HEK293T (cell line): Measurements from ENCODE around the gene TCOF1.

Experiments
- BHLHE40 ChIP-seq: fragments of 450-650 bp; IDR thresholded peaks from 2 replicates; pipeline ENCODE4 v1.6.1; 2016; ENCODE audit warnings: mild to moderate bottlenecking, moderate library complexity, borderline replicate concordance
- ELF4 ChIP-seq: fragments of 450-650 bp; IDR thresholded peaks from 2 replicates; pipeline ENCODE4 v1.6.1; 2017; ENCODE audit warnings: antibody characterized with exemption
- FOXA1 ChIP-seq: fragments of 450-650 bp; IDR thresholded peaks from 2 replicates; pipeline ENCODE4 v1.6.1; 2016; ENCODE audit warnings: mild to moderate bottlenecking
- FOXK2 ChIP-seq: fragments of 450-650 bp; IDR thresholded peaks from 2 replicates; pipeline ENCODE4 v1.6.1; 2016; ENCODE audit warnings: mild to moderate bottlenecking
- FOXM1 ChIP-seq: fragments of 450-650 bp; IDR thresholded peaks from 2 replicates; pipeline ENCODE4 v1.6.1; 2017; ENCODE audit warnings: mild to moderate bottlenecking, borderline replicate concordance
- L3MBTL2 ChIP-seq: fragments of 450-650 bp; conservative IDR thresholded peaks from 2 replicates; pipeline ENCODE4 v1.6.1; 2016; ENCODE audit warnings: mild to moderate bottlenecking
- LEF1 ChIP-seq: fragments of 450-650 bp; IDR thresholded peaks from 2 replicates; pipeline ENCODE4 v1.6.1; 2017; ENCODE audit warnings: mild to moderate bottlenecking, borderline replicate concordance
- NFRKB ChIP-seq: fragments of 450-650 bp; IDR thresholded peaks from 2 replicates; pipeline ENCODE4 v1.6.1; 2016; ENCODE audit warnings: mild to moderate bottlenecking, moderate library complexity
- SP1 ChIP-seq: fragments of 450-650 bp; IDR thresholded peaks from 2 replicates; pipeline ENCODE4 v1.6.1; 2017
- SUZ12 ChIP-seq: fragments of 450-650 bp; IDR thresholded peaks from 2 replicates; pipeline ENCODE4 v1.6.1; 2016; ENCODE audit warnings: mild to moderate bottlenecking
- TARDBP ChIP-seq: fragments of 450-650 bp; IDR thresholded peaks from 2 replicates; pipeline ENCODE4 v1.6.1; 2016

DNA sequence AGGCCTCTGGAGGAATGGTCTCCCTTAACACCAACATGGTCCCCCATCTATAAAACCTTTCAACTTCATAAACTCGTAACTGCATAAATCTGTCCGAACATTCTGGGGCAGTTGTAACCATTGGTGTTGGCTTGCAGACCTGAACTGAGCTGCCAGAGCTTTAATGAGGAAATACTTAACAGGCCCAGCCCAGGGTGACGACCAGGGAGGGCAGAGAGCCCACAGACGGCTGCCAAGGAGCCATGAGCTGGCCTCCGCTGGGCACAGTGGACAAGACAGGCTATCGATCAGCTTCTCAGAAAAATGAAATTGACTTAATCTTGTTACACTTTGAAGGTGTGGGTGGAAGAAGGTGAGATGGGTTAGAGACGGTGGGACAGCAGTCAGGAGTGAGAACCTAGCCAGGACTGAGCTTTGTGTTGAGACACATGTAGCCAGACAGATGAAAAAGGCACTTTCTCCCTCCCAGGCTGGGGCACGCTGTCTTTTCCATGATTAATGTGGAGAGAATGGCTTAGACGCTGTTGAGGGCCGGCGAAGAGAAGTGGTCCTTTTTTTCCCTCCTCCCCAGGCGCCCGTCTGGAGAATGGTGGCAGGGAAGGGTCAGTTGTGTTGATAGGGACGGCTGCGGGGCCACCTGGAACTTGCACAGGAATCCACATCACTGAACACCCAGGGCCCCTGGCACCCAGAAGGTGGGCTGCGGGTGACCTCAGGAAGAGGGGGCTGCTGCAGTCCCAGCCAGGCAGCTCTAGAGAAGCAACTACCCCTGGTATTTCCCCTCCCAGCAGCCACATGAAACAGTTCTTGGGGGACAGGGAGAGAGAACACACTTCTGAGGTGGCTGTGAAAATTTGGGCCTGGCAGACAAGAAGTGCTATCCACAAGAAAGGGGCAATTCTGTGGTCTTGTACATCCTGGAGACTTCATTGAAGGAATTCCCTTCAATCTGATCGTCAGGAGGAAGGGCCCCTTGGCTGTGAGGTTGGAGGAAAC lies 27.3 kb upstream of the TCOF1 start:
- TF ChIP-seq L3MBTL2 (no peak), NFRKB (no peak), FOXM1 (no peak), SP1 (no peak), TARDBP (no peak), FOXA1 (no peak), FOXK2 (no peak), LEF1 (no peak), ELF4 (no peak), SUZ12 (no peak), BHLHE40 (no peak)
